Measurements from ENCODE around the gene ME3. TPM values are rescaled to one million over a fixed set of nuclear protein-coding genes. Genes with fewer than 3 reads are reported as not detected.
A peak's percentile ranks its signal among the peaks of the same experiment; 100 is the strongest.

Gene ME3
- total RNA-seq, 2 donors from 2014 or later: 62.4 to 62.5 TPM

GRCh38 chr11:86519064-86519911 is 153.1 kb downstream of the ME3 start:
- H3K9me3 ChIP-seq: no peaks in the 10 kb centered on the region
- peak; percentile 37 for ATAC-seq (ENCODE audit: insufficient number of reproducible peaks, low FRiP score, low read depth)
- TF ChIP-seq CTCF (IDR thresholded peaks at IDR 0.05): no peak
- H3K4me3 ChIP-seq: peak overlapping the region; percentile 14
- DNase-seq (ENCODE audit: low spot score): no peak
- H3K27ac ChIP-seq: peak overlapping the region in 1 of 2 donors; percentile 35
- H3K36me3 ChIP-seq: no peaks in the 10 kb centered on the region
- peaks cover 26 to 51% of the 10 kb centered on the region in 2 donors for H3K4me1 ChIP-seq (ENCODE audit: control insufficient read depth in 1 of 2, low read depth in 2 of 2)
- no peaks in the 10 kb centered on the region for H3K27me3 ChIP-seq (replicated peaks; ENCODE audit: insufficient read depth)

DNA sequence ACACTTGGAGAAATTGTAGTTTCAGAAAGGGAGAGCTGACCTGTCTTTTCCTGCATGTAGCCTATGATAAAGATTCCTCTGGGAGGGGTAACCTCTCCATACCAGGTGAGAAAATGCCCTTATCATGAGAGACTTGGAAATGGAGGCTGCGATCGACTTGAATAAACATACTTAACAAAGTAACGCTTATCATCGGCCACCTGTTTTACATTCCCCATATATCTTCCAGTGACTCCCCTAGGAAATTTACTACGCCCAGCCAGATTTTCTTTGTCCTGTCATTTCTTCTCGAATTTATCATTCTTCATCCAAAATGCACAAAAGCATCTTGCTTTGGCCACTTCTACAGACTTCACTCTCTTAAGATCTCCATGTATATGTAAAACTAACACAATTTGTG is 154.2 kb downstream of the ME3 start:
- peaks cover 17 to 40% of the 10 kb centered on the region in 2 donors for H3K4me1 ChIP-seq (ENCODE audit: control insufficient read depth in 1 of 2, low read depth in 2 of 2)
- DNase-seq (ENCODE audit: low spot score): no peak
- TF ChIP-seq CTCF (IDR thresholded peaks at IDR 0.05): no peak

GRCh38 chr11:86517557-86517956 is 154.9 kb downstream of the ME3 start:
- H3K27me3 ChIP-seq (replicated peaks; ENCODE audit: insufficient read depth): no peaks in the 10 kb centered on the region
- peaks cover 14 to 36% of the 10 kb centered on the region in 2 donors for H3K4me1 ChIP-seq (ENCODE audit: control insufficient read depth in 1 of 2, low read depth in 2 of 2)
- TF ChIP-seq CTCF (IDR thresholded peaks at IDR 0.05): no peak
- no peaks in the 10 kb centered on the region for H3K9me3 ChIP-seq
- no peak for DNase-seq (ENCODE audit: low spot score)
- H3K36me3 ChIP-seq: no peaks in the 10 kb centered on the region
- H3K4me3 ChIP-seq: no peak overlapping the region
- H3K27ac ChIP-seq: no peak overlapping the region
- ATAC-seq (ENCODE audit: insufficient number of reproducible peaks, low FRiP score, low read depth): no peak

More for the DNA sequence above, 154.2 kb downstream of the ME3 start:
- Histone ChIP-seq H3K4me3 (no peak overlapping the region), H3K9me3 (no peaks in the 10 kb centered on the region), H3K36me3 (no peaks in the 10 kb centered on the region), H3K27ac (no peak overlapping the region), H3K27me3 (replicated peaks; ENCODE audit: insufficient read depth) (no peaks in the 10 kb centered on the region)
- ATAC-seq (ENCODE audit: insufficient number of reproducible peaks, low FRiP score, low read depth): no peak

GRCh38 chr11:86515297-86516094 is 156.9 kb downstream of the ME3 start:
- H3K4me1 ChIP-seq (ENCODE audit: control insufficient read depth in 1 of 2, low read depth in 2 of 2): peaks cover 18 to 46% of the 10 kb centered on the region in 2 donors
- DNase-seq (ENCODE audit: low spot score): no peak

More at GRCh38 chr11:86515297-86516094, 156.9 kb downstream of the ME3 start:
- Histone ChIP-seq H3K27me3 (replicated peaks; ENCODE audit: insufficient read depth) (no peaks in the 10 kb centered on the region), H3K27ac (peak overlapping the region in 1 of 2 donors; percentile 1), H3K9me3 (no peaks in the 10 kb centered on the region), H3K4me3 (no peak overlapping the region), H3K36me3 (no peaks in the 10 kb centered on the region)
- ATAC-seq (ENCODE audit: insufficient number of reproducible peaks, low FRiP score, low read depth): no peak
- TF ChIP-seq CTCF (IDR thresholded peaks at IDR 0.05): no peak

All from thoracic aorta (tissue), 2 donors.